Endometrial microvascular endothelial cells (primary cell): ENCODE results near the gene VTI1B. TPM values are rescaled to one million over a fixed set of nuclear protein-coding genes. Genes with fewer than 3 reads are reported as not detected.

Source experiments
- in situ Hi-C: cut with HindIII; loops from 2 replicates; pipeline ENCODE4 v1.10.0; 2017; ENCODE audit warnings: low sequenced_read_pairs, low pct_unique_long_range_greater_than_20kb; ENCODE audit errors: inconsistent ontology term
- total RNA-seq: library from RNA; depleted of rRNA; stranded (reverse); fragments of >200 nt; gene quantifications from one replicate; pipeline ENCODE4 v1.2.3, GENCODE V29; 2015; ENCODE audit errors: inconsistent ontology term

Gene VTI1B
- total RNA-seq, 1 donor from 2014 or later: 39.6 TPM

DNA sequence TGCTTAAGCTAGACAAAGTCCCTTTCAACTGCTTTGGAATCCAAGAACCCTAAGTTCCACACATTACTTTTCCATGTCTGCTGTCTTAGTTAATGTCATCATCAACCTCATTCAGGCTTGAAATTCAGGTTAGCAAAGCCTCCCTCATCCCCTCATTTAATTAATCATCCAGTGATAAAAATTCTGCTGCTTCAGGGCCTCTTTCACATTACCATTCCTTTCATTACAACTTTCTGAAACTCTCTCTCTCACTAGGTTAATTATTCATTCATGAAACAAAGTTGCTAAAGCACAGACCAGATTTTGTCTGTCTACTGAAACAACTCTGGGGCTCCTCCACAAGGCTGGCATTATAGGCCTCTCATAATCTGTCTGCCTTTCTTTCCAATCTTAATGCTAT, 9.4 kb upstream of the VTI1B start:
- in situ Hi-C loops: no loop called here

DNA sequence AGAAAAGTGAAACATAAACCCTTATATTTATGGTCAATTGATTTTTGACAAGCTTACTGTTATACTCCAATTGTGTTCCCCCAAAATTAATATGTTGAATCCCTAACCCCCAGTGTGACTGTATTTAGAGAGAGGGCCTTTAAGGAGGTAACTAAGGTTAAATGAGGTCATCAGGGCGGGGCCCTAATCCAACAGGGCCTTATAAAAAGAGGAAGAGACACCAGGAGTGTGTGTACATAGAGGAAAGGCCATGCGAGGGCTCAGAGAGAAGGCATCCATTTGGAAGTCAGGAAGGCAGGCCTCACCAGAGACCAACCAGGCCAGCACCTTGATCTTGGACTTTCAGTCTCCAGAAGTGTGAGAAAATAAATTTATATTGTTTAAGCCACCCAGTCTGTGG, 6.5 kb upstream of the VTI1B start:
- in situ Hi-C loops: no loop called here

DNA sequence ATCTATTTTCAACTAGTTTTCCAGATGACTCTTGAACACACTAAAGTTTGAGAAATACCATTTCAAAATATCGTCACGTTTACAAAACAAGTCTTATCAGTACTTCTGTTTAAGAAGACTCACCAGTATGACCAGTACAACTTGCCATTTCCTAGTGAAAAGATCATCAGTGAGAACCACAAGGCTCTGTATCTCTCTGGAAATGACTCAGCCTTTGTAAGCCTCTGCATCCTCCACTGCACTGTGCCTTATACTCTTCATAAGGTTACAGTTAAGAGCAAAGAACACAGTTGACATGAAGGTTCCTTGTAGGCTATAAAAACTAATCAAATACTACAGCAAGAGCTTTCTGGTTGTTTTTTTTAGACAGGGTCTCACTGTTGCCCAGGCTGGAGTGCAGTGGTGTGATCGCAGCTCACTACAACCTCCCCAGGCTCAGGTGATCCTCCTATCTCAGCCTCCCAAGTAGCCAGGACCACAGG, 5.7 kb upstream of the VTI1B start:
- in situ Hi-C loops: no loop called here

DNA sequence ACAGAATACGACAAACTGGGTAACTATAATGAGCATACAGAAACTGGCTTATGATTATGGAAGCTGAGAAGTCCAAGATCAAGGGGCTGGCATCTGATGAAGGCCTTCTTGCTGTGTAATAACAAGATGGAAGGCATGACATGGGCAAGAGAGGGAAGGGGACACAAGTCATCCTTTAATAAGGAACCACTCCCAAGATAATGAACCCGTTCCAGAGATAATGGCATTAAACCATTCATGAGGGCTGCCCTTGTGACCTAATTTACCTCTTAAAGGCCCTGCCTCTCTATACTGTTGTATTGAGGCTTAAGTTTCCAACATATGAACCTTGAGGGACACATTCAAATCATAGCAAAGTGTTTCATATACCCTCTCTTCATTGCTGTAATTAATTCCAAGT, 4.6 kb upstream of the VTI1B start:
- in situ Hi-C loops: no loop called here

DNA sequence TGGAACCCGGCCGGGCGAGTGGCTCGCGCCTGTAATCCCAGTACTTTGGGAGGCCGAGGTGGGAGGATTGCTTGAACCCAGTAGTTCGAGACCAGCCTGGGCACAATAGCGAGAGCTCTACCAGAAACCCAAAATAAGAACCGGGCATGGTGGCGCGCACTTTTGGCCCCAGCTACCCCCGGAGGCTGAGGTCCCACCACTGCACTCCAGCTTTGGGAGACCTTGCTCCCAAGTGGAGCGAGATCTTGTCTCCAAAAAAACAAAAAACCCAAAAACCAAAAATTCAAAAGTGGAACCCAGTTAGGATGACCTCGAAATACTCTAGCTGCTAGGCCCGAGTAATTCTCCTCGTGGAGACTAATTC, 769 bp upstream of the VTI1B start:
- in situ Hi-C loops: no loop called here

DNA sequence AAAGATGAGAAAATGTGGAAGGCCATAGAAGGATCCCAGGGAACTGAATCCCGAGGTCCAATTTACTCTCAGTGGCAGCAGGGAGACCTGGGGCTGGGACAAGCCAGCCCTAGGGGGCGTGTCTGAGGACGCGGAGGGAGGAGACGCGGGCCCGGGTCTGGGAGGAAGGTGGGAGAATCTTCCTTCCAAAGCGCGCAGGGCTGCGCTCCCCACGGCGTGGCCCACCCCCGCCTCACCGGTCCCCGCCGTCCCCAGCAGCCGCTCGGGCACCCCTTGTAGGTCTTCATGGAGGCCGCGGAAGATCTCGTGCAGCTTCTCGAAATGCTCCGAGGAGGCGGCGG, 323 bp downstream of the VTI1B start:
- in situ Hi-C loops: no loop called here

DNA sequence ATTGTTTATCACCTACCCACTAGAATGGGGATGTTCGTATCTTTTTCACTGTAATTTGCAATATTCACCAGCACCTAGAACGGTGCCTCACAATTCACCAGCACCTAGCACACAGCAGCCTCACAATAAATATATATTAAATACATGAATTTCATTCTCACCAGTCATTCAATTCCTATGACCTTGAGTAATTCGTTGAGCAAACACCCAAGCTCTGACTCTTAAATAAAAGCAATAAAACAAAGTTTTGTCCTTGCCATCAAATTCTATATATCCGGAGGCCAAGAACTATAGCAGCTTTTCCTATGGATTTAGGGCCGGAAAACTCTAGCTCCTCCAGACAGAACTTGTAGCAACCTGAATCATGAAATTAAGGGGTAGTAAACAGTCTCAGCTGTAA, 981 bp downstream of the VTI1B start:
- in situ Hi-C loops: no loop called here

DNA sequence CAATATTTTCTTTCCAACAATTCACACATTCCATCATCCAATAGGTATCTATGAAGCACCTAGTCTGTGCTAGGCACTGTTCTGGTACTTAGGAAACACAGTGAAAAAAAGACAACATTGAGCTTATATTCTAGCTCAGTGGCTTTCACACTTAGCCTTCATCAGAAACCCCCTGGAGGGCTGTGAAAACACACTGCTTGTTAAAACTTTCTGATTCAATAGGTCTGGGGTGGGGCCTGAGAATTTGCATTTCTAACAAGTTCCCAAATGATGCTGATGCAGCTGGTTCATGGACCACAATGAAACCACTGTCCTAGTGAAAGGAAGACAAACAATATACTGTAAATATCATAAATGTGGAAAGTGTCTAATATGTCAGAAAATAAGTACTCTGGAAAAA, 5.9 kb downstream of the VTI1B start:
- in situ Hi-C loops: no loop called here

DNA sequence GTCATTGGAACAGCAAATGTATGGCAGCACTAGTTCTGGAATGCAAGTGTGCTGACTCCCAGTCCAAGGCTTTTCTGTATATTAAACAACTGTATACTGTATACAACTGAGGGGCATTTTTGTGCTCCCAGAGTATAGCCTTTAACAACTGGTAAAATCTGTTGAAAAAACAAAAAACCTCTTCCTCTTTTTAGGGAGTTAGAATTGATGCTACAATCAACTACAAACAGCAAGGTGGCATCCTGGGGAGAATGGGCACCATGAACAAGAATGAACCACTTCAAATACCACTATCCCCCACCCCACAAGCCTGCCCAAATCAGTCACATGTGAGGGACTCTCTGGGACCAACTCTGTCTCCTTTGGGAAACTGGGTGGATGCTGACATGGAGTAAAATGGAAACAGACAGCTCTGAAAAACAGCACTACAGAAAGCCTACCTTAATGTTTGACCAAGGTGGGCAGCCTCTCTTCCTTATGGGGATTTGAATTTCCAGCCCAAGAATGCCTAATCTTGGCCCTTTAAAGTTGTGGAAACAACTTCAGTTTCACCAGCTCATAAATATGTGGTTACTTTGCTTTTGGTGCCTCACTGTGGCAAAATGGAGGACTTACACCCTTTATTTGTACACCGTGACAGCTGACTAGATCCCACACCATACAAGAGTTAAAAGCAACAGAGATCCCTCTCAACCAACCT, 7.5 kb downstream of the VTI1B start:
- in situ Hi-C loops: no loop called here

DNA sequence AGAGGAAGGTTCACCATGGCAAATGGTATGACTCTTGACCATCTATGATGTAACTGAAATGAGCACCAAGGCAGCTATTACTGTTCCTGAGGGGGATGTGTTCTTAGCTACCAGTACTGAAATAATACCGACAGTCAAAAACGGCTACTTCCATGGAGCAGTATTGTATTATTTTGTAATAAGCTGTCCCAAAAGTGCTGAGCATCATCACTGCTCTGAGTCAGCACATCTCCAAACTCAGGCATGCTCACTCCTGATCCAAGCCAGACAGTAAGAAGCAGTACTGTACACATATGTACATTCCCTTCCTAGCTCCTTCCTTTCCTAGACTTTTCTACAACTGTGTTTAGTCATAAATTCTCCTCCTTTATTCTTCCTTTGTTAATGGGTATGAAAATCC, 8.6 kb downstream of the VTI1B start:
- in situ Hi-C loops: no loop called here

DNA sequence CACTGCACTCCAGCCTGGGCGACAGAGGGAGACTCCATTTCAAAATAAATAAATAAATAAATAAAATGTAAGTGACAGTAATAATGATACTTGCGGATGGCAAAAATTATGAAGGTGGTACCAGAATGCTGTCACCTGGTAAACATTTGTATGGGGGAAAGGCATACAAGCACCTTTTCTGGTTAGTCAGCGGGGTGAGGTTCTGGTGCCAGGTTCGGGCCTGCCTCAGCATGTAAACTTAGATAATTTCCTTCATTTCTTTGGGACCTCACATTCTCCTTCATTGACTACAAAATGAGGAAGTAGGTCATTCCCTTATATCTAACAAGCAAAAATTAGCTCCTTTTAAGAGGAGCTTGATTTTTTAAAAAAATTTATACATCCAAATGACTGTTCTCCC, 10.8 kb downstream of the VTI1B start:
- in situ Hi-C loops: no loop called here

DNA sequence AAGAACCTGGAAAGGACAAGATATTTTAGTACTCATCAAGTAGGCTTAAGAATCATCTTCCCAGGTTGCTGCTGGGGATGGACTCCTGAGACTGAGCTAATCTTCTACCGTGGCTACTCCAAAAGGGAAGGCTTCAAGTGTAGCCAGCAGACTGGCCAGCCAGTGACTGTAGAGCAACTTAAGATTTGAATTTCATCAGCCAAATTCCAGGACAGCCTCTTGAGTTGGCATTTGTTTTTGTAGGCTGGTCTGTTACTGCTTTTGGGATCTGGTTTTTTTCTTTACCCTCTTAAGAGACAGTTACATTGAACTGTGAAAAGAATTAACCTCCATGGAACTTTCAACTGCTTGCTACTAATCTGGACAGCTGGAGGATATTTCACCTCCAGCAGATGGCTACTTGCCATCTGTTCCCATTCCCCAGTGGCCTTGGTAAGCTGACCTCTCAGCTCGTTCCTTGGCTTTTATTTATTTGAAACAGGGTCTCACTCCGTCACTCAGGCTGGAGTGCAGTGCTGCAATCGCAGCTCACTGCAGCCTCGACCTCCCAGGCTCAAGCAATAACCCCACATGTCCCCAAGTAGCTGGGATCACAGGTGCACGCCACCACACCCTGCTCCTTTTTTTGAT, 20.7 kb downstream of the VTI1B start:
- in situ Hi-C loops: no loop called here

DNA sequence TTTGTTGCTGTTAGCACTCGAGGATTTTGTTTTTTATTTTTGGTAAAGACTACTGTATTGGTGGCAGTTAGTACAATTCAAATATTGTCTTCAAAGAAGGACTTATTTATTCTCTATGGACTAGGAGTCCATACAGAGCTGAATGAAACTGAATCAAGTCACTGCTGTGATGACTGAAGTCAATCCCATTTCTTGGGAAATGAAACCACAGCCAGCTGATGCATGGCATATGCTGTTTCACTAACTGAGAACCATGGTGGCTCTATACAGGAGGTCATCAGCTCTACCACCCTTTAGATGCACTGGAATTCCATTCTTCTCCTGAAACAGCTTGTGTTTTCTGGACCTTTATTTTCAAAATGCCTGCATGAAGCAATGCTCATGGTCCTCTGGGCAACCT, 22.2 kb downstream of the VTI1B start:
- in situ Hi-C loops: no loop called here

DNA sequence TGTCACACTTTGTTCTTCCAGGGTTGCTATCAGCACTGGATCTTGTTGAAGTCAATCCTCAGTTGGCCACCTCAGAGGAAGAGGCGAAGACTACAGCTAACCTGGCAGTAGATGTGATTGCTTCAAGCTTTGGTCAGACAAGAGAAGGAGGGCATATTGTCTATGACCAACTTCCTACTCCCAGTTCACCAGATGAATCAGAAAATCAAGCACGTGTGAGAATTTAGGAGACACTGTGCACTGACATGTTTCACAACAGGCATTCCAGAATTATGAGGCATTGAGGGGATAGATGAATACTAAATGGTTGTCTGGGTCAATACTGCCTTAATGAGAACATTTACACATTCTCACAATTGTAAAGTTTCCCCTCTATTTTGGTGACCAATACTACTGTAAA, 23.7 kb downstream of the VTI1B start:
- in situ Hi-C loops: no loop called here

DNA sequence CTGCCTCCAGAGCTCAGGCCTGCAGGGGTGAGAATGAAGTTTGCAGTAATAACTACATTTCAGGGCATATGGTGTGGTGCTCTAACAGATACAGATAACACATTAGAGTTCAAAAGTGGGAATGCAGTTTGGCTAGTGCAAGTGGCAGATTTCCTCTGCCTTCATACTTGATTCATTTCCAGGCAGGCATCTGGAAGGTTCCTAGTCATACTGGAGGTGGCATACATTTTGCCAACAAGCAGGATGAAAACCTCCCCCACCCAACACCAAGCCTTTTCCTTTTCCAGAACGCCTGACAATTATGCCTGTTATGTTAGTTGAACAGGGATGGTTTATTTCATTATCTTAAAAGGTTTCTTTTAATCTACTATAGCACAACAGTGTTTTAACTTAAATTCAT, 24.3 kb downstream of the VTI1B start:
- in situ Hi-C loops: no loop called here

DNA sequence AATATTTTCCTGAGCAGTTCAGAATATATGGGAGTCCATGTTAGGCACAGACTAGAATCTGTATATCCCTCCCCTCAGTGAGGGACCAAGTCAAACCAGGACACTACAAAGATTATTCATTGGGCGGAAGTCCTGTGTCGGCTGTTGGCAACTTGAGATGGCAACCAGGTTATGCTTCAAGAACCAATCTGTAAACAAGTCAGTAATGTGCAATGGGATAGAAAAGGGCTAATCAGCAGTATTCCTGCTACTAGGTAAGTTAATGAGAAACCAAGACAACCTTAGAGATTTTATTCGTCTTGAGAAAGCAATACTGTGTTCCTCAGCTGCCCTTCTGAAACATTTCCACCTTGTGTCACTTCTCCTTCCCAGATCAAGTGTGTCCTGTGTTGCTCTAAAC, 28.3 kb downstream of the VTI1B start:
- in situ Hi-C loops: no loop called here

DNA sequence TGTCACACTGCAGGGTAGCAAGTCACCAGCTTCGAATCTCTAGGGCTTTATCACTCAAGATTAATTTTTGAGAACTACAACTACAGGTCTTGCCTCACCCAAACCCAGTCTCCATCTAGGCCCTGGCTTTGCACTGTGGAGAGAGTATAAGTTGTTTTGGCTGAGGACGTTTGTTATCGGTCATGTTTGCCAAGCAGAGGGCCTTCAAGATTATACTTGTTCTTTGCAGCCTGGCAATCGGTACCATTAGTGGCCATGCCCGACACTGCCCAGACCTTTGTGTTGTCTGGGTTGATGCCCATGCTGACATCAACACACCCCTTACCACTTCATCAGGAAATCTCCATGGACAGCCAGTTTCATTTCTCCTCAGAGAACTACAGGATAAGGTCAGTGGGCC, 29.0 kb downstream of the VTI1B start:
- in situ Hi-C loops: no loop called here

DNA sequence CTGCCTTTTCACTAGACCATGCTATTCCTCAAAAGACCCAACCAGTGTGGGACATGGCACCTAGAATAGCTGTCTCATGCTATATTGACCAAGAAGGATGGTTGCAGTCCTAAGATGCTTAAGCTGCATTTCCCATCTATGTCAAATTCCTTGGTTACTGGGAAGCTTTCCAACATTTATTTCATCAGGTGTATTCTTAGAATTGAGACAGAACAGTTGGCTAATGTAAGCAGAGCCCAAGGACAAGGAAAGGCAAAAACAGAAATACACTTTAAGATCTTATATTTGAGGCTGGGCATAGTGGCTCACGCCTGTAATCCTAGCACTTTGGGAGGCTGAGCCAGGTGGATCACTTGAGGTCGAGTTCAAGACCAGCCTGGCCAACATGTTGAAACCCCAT, 30.0 kb downstream of the VTI1B start:
- in situ Hi-C loops: no loop called here

DNA sequence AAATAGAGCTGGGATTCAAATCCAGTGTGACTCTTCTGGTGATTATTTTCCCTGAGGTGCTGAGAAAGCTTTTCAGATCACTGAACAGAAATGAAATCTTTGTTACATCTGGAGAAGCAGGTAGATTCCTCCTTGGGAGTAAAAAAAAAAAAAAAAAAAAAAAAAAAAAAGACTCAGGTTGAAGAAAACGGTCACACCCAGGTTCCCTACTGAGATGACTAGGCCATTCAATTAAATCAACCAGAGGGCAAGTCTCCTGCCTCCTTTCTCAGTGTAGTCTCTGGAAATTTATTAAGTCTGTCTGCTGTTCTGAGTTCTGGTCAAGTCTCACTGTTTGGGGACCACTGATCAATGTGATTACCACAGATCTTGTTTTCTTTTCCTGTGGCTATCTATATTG, 30.7 kb downstream of the VTI1B start:
- in situ Hi-C loops: no loop called here

DNA sequence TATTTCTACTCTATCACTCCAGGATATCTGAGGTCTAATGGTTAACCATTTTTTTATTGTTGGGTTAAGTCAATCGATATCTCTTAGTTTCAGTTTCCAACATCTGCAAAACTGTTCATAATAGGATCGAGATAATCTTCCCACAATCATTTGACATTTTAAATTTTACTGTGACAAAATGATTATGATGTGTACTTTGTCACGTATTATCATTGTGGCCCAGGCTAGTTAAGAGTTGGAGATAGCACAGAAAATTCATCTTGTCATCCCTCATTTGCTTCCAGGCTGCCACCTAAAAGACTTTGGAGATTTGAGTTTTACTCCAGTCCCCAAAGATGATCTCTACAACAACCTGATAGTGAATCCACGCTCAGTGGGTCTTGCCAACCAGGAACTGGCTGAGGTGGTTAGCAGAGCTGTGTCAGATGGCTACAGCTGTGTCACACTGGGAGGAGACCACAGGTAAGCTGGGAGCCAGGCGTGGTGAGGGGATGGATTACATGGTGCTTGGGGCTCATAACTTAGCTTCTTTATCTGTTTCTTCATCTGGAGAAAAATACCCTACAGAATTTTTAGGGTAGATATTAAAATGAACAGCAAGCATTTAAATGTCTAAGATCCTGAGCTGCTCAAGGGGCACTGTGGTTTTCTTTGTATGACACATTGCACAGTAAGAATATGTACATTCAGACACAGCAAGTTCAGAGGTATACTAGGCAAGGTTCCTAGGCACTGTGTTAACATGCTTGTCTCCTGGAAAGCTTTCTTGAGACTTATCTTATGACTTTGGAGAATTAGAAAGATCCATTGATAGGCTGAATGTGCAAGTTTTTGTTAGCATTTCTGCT, 32.3 kb downstream of the VTI1B start:
- in situ Hi-C loops: no loop called here
